Measurements from ENCODE around the gene CDIPT.

Gene CDIPT

DNA sequence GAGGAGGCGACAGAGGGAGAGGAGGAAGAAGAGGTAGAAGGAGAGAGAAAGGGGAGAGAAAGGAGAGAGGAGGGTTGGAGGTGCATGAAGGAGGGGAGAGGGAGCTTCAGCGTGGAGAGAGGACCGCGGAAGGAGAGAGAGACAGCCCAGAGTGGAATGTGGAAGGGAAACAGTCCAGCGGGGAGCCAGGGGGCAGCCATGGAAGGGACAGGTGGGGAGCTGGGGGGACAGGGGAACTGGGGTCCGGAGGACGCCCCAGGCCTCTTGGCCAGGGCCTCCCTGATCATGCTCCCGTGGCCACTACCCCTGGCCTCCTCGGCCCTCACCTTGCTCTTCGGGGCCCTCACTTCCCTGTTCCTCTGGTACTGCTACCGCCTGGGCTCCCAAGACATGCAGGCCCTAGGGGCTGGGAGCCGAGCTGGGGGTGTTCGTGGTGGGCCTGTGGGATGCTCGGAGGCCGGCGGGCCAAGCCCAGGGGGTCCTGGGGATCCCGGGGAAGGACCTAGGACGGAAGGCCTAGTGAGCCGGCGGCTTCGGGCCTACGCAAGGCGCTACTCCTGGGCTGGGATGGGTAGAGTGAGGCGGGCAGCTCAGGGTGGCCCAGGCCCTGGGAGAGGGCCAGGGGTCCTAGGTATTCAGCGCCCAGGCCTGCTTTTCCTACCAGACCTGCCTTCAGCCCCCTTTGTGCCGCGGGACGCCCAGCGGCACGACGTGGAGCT, 38.0 kb upstream of the CDIPT start:
- no peak for DNase-seq (ENCODE audit: low read depth)
- TF ChIP-seq, protein P1, sequence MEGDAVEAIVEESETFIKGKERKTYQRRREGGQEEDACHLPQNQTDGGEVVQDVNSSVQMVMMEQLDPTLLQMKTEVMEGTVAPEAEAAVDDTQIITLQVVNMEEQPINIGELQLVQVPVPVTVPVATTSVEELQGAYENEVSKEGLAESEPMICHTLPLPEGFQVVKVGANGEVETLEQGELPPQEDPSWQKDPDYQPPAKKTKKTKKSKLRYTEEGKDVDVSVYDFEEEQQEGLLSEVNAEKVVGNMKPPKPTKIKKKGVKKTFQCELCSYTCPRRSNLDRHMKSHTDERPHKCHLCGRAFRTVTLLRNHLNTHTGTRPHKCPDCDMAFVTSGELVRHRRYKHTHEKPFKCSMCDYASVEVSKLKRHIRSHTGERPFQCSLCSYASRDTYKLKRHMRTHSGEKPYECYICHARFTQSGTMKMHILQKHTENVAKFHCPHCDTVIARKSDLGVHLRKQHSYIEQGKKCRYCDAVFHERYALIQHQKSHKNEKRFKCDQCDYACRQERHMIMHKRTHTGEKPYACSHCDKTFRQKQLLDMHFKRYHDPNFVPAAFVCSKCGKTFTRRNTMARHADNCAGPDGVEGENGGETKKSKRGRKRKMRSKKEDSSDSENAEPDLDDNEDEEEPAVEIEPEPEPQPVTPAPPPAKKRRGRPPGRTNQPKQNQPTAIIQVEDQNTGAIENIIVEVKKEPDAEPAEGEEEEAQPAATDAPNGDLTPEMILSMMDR (IDR thresholded peaks at IDR 0.05; ENCODE audit: insufficient read depth, low read depth, low read length, missing control alignments) = no peak
- peak overlapping the region; percentile 68 for H3K4me3 ChIP-seq (ENCODE audit: low read length)

DNA sequence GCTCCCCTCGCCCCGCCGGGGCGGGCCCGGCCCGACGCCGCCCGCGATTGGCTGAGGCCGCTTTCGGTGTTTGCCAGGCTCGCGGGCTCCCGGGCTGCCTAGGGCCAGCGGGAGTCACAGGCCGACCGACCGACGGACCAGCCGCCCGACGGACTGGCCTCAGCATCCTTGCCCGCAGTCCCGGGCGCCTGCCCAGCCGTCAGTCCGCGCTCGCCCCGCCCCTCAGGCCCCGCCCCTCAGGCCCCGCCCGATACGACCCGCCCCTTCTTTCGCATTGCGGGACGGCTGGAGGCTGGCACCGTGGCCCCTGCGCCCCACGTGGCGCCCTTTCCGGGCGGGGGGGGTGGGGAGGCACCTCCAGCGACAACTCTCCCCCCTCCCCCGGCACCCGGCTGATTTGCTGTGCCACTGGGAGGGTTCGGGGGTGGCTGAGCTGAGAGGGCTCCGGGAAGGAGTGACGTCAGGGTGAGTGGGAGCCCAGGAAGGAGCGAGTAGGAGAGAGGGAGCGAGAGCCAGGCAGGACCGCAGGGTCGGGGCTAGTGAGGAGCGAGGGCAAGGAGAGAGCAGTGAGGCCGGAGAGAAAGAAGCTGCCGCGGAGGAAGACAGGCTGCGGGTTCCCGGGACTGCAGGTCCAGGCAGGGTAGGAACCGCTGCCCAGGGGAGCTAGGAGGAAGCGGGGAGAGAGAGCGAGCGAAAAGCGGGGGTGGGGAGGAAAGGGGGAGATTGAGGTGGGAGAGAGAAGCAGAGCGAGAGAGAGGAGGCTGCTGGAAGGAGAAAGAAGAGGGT, 37.3 kb upstream of the CDIPT start, which contains the start of gene ASPHD1:
Gene ASPHD1, plus strand, starts transcription at position 387 of the 786 bp plus-strand sequence. CDS start 484 bp downstream, outside the sequence.
- DNase-seq (ENCODE audit: low read depth) = peak; percentile 83
- TF ChIP-seq, protein P1 (IDR thresholded peaks at IDR 0.05; ENCODE audit: insufficient read depth, low read depth, low read length, missing control alignments) = no peak
- H3K4me3 ChIP-seq (ENCODE audit: low read length) = peak within 1 kb of the TSS; percentile 68

DNA sequence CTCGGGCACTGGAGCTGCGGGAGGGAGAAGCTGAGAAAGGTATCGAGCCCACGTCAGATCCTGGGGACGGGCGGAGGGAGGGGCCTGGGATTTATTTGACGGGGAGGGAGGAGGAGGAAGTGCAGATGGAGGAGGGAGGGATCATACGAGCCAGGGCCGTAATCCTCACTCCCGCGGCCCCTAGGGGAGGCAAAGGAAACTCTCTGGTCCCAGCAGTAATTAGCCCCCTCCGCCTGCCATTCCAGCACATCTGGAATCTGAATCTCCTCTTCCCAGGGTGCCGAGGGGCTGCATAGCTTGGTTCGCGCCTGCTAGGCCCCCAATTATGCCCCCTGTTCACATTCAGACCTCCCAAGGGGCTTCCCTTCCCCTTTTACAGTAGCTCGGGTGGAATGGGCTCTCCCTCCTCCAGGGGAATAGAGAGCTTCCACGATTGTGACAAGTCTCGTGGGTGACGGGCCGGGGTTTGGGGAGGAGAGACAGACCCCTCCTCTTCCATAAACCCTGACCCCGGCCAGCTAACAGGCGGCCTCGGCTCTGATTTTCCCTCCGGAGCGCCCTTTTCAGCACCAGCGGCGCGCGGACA, 36.6 kb upstream of the CDIPT start, which contains the start of gene SEZ6L2:
Gene SEZ6L2, minus strand, starts transcription at position 35 of the 586 bp plus-strand sequence. CDS start 531 bp downstream, outside the sequence.
- DNase-seq (ENCODE audit: low read depth) = peak; percentile 96
- H3K4me3 ChIP-seq (ENCODE audit: low read length) = peak within 1 kb of the TSS; percentile 68
- TF ChIP-seq, protein P1 (IDR thresholded peaks at IDR 0.05; ENCODE audit: insufficient read depth, low read depth, low read length, missing control alignments) = peak; percentile 41

DNA sequence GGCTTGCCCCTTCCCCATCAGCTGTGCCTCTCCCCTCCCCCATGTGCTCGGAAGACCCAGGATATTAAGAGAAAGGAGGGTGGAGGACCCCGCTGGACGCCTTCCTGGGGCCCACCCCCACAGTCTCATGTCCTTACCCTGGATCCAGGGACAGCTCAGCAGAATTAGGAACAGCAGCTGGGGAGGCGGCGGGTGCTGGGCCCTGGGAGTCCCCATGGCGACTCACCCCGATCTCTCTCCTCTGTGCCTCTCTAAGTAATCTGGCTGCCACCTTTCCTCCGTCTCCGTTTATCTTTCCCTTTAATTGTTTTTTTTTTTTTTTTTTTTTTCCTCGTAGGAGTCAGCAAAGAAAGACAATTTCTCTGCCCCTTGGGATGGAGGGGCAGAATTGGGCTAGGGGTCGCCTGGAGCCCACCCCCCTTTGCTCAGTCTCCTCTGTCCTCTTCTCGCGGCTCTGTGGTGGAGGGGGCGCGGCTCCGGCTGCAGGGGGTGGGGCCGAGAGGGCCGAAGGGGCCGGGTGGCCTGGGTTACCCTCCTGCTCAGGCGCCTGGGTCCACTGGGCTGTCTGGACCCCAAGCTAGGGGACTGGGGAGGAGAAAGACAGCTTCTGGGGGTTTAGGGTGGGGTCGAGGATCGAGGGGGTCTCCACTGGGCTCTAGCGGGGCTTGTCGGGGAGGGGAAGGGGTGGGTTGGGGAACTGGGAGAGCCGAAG, 35.9 kb upstream of the CDIPT start:
- H3K4me3 ChIP-seq (ENCODE audit: low read length) = peak overlapping the region; percentile 68
- TF ChIP-seq, protein P1 (IDR thresholded peaks at IDR 0.05; ENCODE audit: insufficient read depth, low read depth, low read length, missing control alignments) = no peak
- DNase-seq (ENCODE audit: low read depth) = no peak

DNA sequence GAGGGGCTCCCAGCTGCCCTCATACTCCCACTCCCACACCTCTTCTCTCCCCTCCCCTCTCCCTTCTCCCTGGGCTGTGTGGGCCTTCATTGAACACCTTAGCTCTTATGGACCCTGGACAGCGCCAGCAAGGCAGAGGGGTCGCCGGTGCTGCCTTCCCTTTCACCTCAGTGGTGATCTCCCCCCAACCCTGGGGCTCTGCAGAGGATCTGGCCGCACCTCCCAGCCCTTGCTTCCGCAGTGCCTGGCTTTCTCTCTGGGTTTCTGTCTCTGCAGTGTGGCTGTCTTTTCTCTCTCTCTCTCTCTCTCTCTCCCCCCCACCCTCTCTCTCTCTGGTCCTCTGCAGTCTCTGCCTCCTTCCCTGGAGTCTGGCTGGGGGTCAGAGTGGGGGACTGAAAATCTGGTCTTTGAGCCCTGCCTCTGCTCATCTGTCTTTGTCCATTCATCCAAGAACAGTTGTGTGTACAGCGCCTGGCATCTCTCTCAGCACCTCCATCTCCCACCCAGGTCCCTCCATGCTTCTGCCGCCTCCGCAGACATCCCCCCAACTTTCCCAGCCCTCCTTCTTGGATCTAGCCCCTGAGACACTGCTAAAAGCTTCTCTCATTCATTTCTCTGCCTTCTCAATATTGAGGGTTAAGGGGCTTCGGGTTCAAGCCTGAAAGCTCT, 35.2 kb upstream of the CDIPT start:
- TF ChIP-seq, protein P1 (IDR thresholded peaks at IDR 0.05; ENCODE audit: insufficient read depth, low read depth, low read length, missing control alignments) = no peak
- DNase-seq (ENCODE audit: low read depth) = no peak
- H3K4me3 ChIP-seq (ENCODE audit: low read length) = peak overlapping the region; percentile 68

DNA sequence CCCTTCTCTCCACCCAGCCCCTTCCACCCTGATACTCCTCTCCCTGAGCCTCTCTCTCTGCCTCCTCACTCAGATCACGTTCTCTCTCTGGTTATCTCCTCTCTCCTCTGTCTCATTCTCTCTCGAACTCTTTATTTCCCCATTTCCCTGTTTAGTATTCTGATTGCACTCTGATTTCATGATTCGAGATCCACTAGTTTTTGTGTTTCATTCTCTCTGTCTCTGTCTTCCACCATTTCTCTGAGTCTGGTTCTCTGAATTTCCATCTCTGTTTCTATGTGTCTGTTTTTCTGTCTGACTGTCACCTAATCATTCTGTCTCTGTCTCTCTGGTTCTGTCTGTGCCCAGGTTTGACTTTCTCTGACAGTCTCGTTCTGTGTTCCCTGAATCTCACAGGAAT, 34.3 kb upstream of the CDIPT start:
- TF ChIP-seq, protein P1 (IDR thresholded peaks at IDR 0.05; ENCODE audit: insufficient read depth, low read depth, low read length, missing control alignments) = no peak
- DNase-seq (ENCODE audit: low read depth) = no peak
- H3K4me3 ChIP-seq (ENCODE audit: low read length) = no peak overlapping the region

Measured in epithelial cell of esophagus (primary cell).